ENCODE measurements around the gene PRR20G.

The PRR20G gene

GRCh38 chr3:127256138-127256537 lies 31.7 kb downstream of the PRR20G start:
- Histone ChIP-seq H3K9me3 (ENCODE audit: control insufficient read depth, insufficient read depth, low read depth, low read length) (no peaks in the 10 kb centered on the region), H3K4me3 (ENCODE audit: low read depth, low read length) (no peak overlapping the region), H3K4me1 (ENCODE audit: control insufficient read depth, insufficient read depth, low read length) (no peaks in the 10 kb centered on the region), H3K36me3 (ENCODE audit: control insufficient read depth in 2 of 2, insufficient read depth in 1 of 2, low read length in 2 of 2) (no peaks in the 10 kb centered on the region), H3K27ac (ENCODE audit: extremely low read depth, low read depth, low read length) (no peak overlapping the region)
- POLR2A ChIA-PET = no interaction called here
- TF ChIP-seq MEIS1 (CRISPR knock-in tag; IDR thresholded peaks at IDR 0.05; ENCODE audit: borderline replicate concordance) = no peak
- no peak for TF ChIP-seq ZNF501 (tag by site-specific recombination; IDR thresholded peaks at IDR 0.05)
- TF ChIP-seq YY1 (tag by site-specific recombination; IDR thresholded peaks at IDR 0.05) = no peak
- no peak for TF ChIP-seq ZNF398 (tag by site-specific recombination; IDR thresholded peaks at IDR 0.05)
- no peak for TF ChIP-seq ZNF473 (tag by site-specific recombination; IDR thresholded peaks at IDR 0.05)
- no peak for TF ChIP-seq ZNF394 (tag by site-specific recombination; IDR thresholded peaks at IDR 0.05; ENCODE audit: borderline replicate concordance)
- no peak for TF ChIP-seq ZNF837 (tag by site-specific recombination; IDR thresholded peaks at IDR 0.05)
- no peak for TF ChIP-seq EGR2 (tag by site-specific recombination; IDR thresholded peaks at IDR 0.05; ENCODE audit: low read depth)
- no peak for TF ChIP-seq SP2 (tag by site-specific recombination; IDR thresholded peaks at IDR 0.05)
- no peak for TF ChIP-seq ZNF174 (tag by site-specific recombination; IDR thresholded peaks at IDR 0.05)
- no peak for TF ChIP-seq PRDM4 (tag by site-specific recombination; IDR thresholded peaks at IDR 0.05)
- no peak for TF ChIP-seq ZNF639 (tag by site-specific recombination; IDR thresholded peaks at IDR 0.05)
- no peak for TF ChIP-seq KLF8 (tag by site-specific recombination; IDR thresholded peaks at IDR 0.05)
- no peak for TF ChIP-seq ZNF221 (tag by site-specific recombination; IDR thresholded peaks at IDR 0.05; ENCODE audit: borderline replicate concordance)
- TF ChIP-seq ZNF549 (tag by site-specific recombination; IDR thresholded peaks at IDR 0.05) = no peak
- no peak for TF ChIP-seq ZNF37A (tag by site-specific recombination; IDR thresholded peaks at IDR 0.05)
- TF ChIP-seq ZNF311 (tag by site-specific recombination; IDR thresholded peaks at IDR 0.05; ENCODE audit: borderline replicate concordance) = no peak
- TF ChIP-seq SP7 (tag by site-specific recombination; IDR thresholded peaks at IDR 0.05) = no peak
- CTCF ChIA-PET = no interaction called here

- no peak overlapping the region for H3K27ac ChIP-seq (ENCODE audit: extremely low read depth, low read depth, low read length)
- no peaks in the 10 kb centered on the region for H3K4me1 ChIP-seq (ENCODE audit: control insufficient read depth, insufficient read depth, low read length)
- no peaks in the 10 kb centered on the region for H3K9me3 ChIP-seq (ENCODE audit: control insufficient read depth, insufficient read depth, low read depth, low read length)
- ChIA-PET POLR2A (no interaction called here), CTCF (no interaction called here)
- no peak overlapping the region for H3K4me3 ChIP-seq (ENCODE audit: low read depth, low read length)
- H3K36me3 ChIP-seq (ENCODE audit: control insufficient read depth in 2 of 2, insufficient read depth in 1 of 2, low read length in 2 of 2) = no peaks in the 10 kb centered on the region
- TF ChIP-seq ZNF571 (tag by site-specific recombination; IDR thresholded peaks at IDR 0.05) (no peak), ZNF529 (tag by site-specific recombination; IDR thresholded peaks at IDR 0.05; ENCODE audit: insufficient replicate concordance) (no peak), KLF7 (tag by site-specific recombination; IDR thresholded peaks at IDR 0.05; ENCODE audit: borderline replicate concordance) (no peak), ZNF433 (tag by site-specific recombination; IDR thresholded peaks at IDR 0.05; ENCODE audit: low read depth) (no peak), GLI2 (tag by site-specific recombination; IDR thresholded peaks at IDR 0.05; ENCODE audit: borderline replicate concordance, low read depth) (no peak), ELK4 (IDR thresholded peaks at IDR 0.05; ENCODE audit: borderline replicate concordance, low read depth, low read length) (no peak), ZNF24 (tag by site-specific recombination; IDR thresholded peaks at IDR 0.05) (no peak), ZNF704 (tag by site-specific recombination; IDR thresholded peaks at IDR 0.05) (no peak), ZNF561 (tag by site-specific recombination; IDR thresholded peaks at IDR 0.05; ENCODE audit: borderline replicate concordance) (no peak), TCF7L2 (IDR thresholded peaks at IDR 0.05; ENCODE audit: borderline replicate concordance, low read depth, low read length) (no peak)
Observed at GRCh38 chr3:127255516-127255915, 32.3 kb downstream of the PRR20G start.
